HK-2 (cell line): ENCODE measurements around the gene PAGR1.
"Not testable (repeated sequence)": the region's sequence is repeated elsewhere in the genome, so short reads cannot be mapped to it uniquely, and the experiment has no call there.

Experiments
- DNase-seq: peaks from one replicate; pipeline ENCODE4 v3.0.0-alpha.2; 2018; ENCODE audit not compliant: unreplicated experiment

The PAGR1 gene

GRCh38 chr16:29864205-29864604 lies 48.3 kb downstream of the PAGR1 start:
- no peak for DNase-seq

GRCh38 chr16:29868396-29869009 lies 52.6 kb downstream of the PAGR1 start:
- DNase-seq: no peak

GRCh38 chr16:29869067-29869466 lies 53.1 kb downstream of the PAGR1 start:
- DNase-seq: not testable (repeated sequence)
